Liver (tissue), 9 donors: ENCODE measurements around the gene DSTYK. TPM values are rescaled to one million over a fixed set of nuclear protein-coding genes. Genes with fewer than 3 reads are reported as not detected.

Experiments used
- DNase-seq: peaks from one replicate; pipeline ENCODE4 v3.0.0-alpha.2; 2017; ENCODE audit warnings: low spot score
- H3K27ac ChIP-seq, 2 donors: one replicate each; pipeline ENCODE4 v1.7.0; 2013; ENCODE audit warnings: inconsistent platforms in 2 of 2, low read length in 2 of 2, control low read depth in 1 of 2, low read depth in 1 of 2, mild to moderate bottlenecking in 1 of 2
- H3K27me3 ChIP-seq, 4 donors: one replicate each; pipeline versions ENCODE4 v1.6.1 to v1.7.0; 2013; ENCODE audit warnings: low read length in 3 of 4, inconsistent platforms in 1 of 4, mild to moderate bottlenecking in 1 of 4, moderate library complexity in 1 of 4; ENCODE audit not compliant: control insufficient read depth in 4 of 4, insufficient read depth in 4 of 4
- H3K36me3 ChIP-seq, 4 donors: one replicate each; pipeline versions ENCODE4 v1.6.1 to v1.7.0; 2013; ENCODE audit warnings: low read length in 3 of 4, mild to moderate bottlenecking in 3 of 4, low read depth in 1 of 4, moderate library complexity in 1 of 4; ENCODE audit not compliant: control insufficient read depth in 4 of 4, insufficient read depth in 3 of 4
- H3K4me1 ChIP-seq, 4 donors: one replicate each; pipeline versions ENCODE4 v1.6.1 to v1.7.0; 2013; ENCODE audit warnings: low read length in 3 of 4, mild to moderate bottlenecking in 3 of 4, moderate library complexity in 1 of 4; ENCODE audit not compliant: control insufficient read depth in 4 of 4, insufficient read depth in 4 of 4
- H3K4me3 ChIP-seq, 3 donors: one replicate each; pipeline versions ENCODE4 v1.6.1 to v1.7.0; 2013; ENCODE audit warnings: low read length in 3 of 3, control low read depth in 1 of 3, low read depth in 1 of 3, mild to moderate bottlenecking in 1 of 3
- H3K9ac ChIP-seq, 2 donors: one replicate each; pipeline ENCODE4 v1.7.0; 2013; ENCODE audit warnings: low read length in 2 of 2, mild to moderate bottlenecking in 2 of 2, moderate library complexity in 2 of 2, control low read depth in 1 of 2, low read depth in 1 of 2
- H3K9me3 ChIP-seq, 4 donors: one replicate each; pipeline versions ENCODE4 v1.6.1 to v1.7.0; 2013; ENCODE audit warnings: low read length in 3 of 4; ENCODE audit not compliant: control insufficient read depth in 4 of 4
- EGR1 ChIP-seq, 2 donors: IDR thresholded peaks; 2 replicates each; pipeline ENCODE4 v1.6.1; 2016 to 2018; ENCODE audit warnings: antibody characterized with exemption in 2 of 2, low read depth in 2 of 2
- FOXA1 ChIP-seq: IDR thresholded peaks from 2 replicates; pipeline ENCODE4 v1.6.1; 2016; ENCODE audit warnings: antibody characterized with exemption
- FOXA2 ChIP-seq: IDR thresholded peaks from 2 replicates; pipeline ENCODE4 v1.6.1; 2016; ENCODE audit warnings: antibody characterized with exemption
- GABPA ChIP-seq, 2 donors: IDR thresholded peaks in 1 of 2; conservative IDR thresholded peaks in 1 of 2; 2 replicates each; pipeline ENCODE4 v1.6.1; 2016; ENCODE audit warnings: antibody characterized with exemption in 2 of 2, mild to moderate bottlenecking in 1 of 2, moderate library complexity in 1 of 2
- HNF4A ChIP-seq, 2 donors: conservative IDR thresholded peaks; 2 replicates each; pipeline ENCODE4 v1.6.1; 2016; ENCODE audit warnings: antibody characterized with exemption in 2 of 2, mild to moderate bottlenecking in 2 of 2
- HNF4G ChIP-seq: IDR thresholded peaks from 2 replicates; pipeline ENCODE4 v1.6.1; 2016; ENCODE audit warnings: antibody characterized with exemption
- JUND ChIP-seq, 2 donors: IDR thresholded peaks; 2 replicates each; pipeline ENCODE4 v1.6.1; 2016; ENCODE audit warnings: antibody characterized with exemption in 2 of 2
- NR2F2 ChIP-seq: IDR thresholded peaks from 2 replicates; pipeline ENCODE4 v1.6.1; 2016; ENCODE audit warnings: antibody characterized with exemption
- RAD21 ChIP-seq, 2 donors: IDR thresholded peaks; 2 replicates each; pipeline ENCODE4 v1.6.1; 2016; ENCODE audit warnings: antibody characterized with exemption in 2 of 2, mild to moderate bottlenecking in 2 of 2
- RXRA ChIP-seq, 2 donors: IDR thresholded peaks; 2 replicates each; pipeline ENCODE4 v1.6.1; 2017 to 2018; ENCODE audit warnings: antibody characterized with exemption in 2 of 2, mild to moderate bottlenecking in 1 of 2
- SP1 ChIP-seq: IDR thresholded peaks from 2 replicates; pipeline ENCODE4 v1.6.1; 2018; ENCODE audit warnings: antibody characterized with exemption, mild to moderate bottlenecking
- YY1 ChIP-seq: IDR thresholded peaks from 2 replicates; pipeline ENCODE4 v1.6.1; 2016; ENCODE audit warnings: antibody characterized with exemption, mild to moderate bottlenecking
- WGBS: extraction: QIAGEN DNeasy Blood & Tissue Kit; methylation state at CpG from one replicate; pipeline ENCODE4 v1.1.7; 2013; 5-methylcytosine and 5-hydroxymethylcytosine counted together
- polyA plus RNA-seq, 2 donors: library from polyadenylated mRNA; stranded (reverse) in 1 of 2; unstranded in 1 of 2; fragments of 200-250 nt in 1 of 2; fragments of >200 nt in 1 of 2; fragmentation: Nextera tagmentation in 1 of 2; extraction: Ambion mirVana in 1 of 2; gene quantifications; one replicate each; pipeline versions ENCODE4 v1.2.1 to v1.2.3, GENCODE V29; 2013 to 2015
- total RNA-seq, 2 donors: library from RNA; depleted of rRNA; stranded (reverse); fragments of >200 nt; gene quantifications; one replicate each; pipeline ENCODE4 v1.2.3, GENCODE V29; 2014
- TF ChIP-seq, protein P1 (sequence below): IDR thresholded peaks from 2 replicates; pipeline ENCODE4 v1.6.1; 2016; ENCODE audit warnings: antibody characterized with exemption, mild to moderate bottlenecking
- TF ChIP-seq, protein P2 (sequence below): fragments of 150-350 bp; IDR thresholded peaks from 2 replicates; pipeline ENCODE4 v1.5.1; 2017; ENCODE audit warnings: improper control_type of control experiment, low read depth, low read length; ENCODE audit not compliant: missing input control
- TF ChIP-seq, protein P3 (sequence below): IDR thresholded peaks from 2 replicates; pipeline ENCODE4 v1.6.1; 2016; ENCODE audit warnings: antibody characterized with exemption
- TF ChIP-seq, protein P4 (sequence below): IDR thresholded peaks from 2 replicates; pipeline ENCODE4 v1.6.1; 2016; ENCODE audit warnings: antibody characterized with exemption
- TF ChIP-seq, protein P5 (sequence below): IDR thresholded peaks from 2 replicates; pipeline ENCODE4 v1.6.1; 2016; ENCODE audit warnings: antibody characterized with exemption
- donor health status: healthy.
- donor health status: healthy.
- donor health status: healthy.
- donor health status: healthy.
- donor health status: healthy.

The DSTYK gene
- total and polyA plus RNA-seq, 4 donors, result 1.5 to 9.9 (median 3.0) TPM

DNA sequence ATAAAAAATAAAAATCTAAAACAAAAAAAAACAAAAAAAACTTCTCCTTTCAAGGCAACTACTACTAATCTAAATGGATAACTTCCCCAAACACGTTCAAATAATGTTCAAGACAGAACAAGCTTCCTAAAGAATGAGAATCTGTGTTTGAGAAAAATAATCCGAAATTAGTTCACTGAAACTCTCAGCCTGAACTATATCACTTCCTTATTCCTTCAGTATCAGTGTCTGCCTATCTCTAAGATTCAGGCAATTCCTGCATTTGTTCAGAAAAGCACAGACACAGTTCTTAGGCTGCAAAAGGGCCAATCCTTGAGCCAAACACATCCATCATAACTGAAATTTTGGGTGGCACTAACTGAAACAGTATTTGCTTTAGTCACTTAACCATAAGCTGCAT, 22.4 kb downstream of the DSTYK start:
- H3K27ac ChIP-seq, result no peak overlapping the region
- WGBS, result 72% methylated on average over 2 of the region's 2 CpGs
- no peak for DNase-seq

DNA sequence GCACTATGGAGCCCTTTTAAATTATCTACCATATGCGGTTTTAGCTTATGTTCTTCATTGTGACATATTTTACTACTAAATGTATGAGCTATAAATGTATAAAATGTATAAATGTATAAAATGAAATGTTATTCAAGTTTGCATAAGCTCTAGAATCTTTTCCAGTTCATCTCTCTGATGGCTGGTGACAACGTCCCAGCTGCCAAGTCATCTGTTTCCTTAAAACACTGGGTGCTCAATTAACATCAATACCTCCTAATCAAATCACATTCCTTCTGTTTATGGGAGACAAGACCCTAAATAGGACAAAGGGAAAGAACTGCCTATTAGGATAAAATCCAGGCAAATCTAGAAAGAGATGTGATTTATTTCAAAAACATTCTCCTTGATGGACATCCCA, 22.9 kb downstream of the DSTYK start:
- Histone ChIP-seq H3K27ac (no peak overlapping the region), H3K36me3 (no peaks in the 10 kb centered on the region), H3K9ac (no peak overlapping the region), H3K4me1 (peaks cover 4 to 19% (median 10%) of the 10 kb centered on the region in 4 donors), H3K27me3 (no peaks in the 10 kb centered on the region), H3K9me3 (no peaks in the 10 kb centered on the region), H3K4me3 (no peak overlapping the region)
- TF ChIP-seq FOXA2 (no peak), EGR1 (IDR thresholded peaks at IDR 0.05; ENCODE audit: low read depth in 2 of 2) (no peak), FOXA1 (no peak), HNF4A (conservative IDR thresholded peaks at IDR 0.05) (no peak), NR2F2 (no peak), RAD21 (IDR thresholded peaks at IDR 0.05) (no peak), HNF4G (no peak), YY1 (no peak), RXRA (IDR thresholded peaks at IDR 0.05) (no peak), JUND (IDR thresholded peaks at IDR 0.05) (no peak), GABPA (IDR thresholded peaks at IDR 0.05 in 1 of 2, conservative IDR thresholded peaks at IDR 0.05 in 1 of 2) (no peak)
- TF ChIP-seq, protein P1, sequence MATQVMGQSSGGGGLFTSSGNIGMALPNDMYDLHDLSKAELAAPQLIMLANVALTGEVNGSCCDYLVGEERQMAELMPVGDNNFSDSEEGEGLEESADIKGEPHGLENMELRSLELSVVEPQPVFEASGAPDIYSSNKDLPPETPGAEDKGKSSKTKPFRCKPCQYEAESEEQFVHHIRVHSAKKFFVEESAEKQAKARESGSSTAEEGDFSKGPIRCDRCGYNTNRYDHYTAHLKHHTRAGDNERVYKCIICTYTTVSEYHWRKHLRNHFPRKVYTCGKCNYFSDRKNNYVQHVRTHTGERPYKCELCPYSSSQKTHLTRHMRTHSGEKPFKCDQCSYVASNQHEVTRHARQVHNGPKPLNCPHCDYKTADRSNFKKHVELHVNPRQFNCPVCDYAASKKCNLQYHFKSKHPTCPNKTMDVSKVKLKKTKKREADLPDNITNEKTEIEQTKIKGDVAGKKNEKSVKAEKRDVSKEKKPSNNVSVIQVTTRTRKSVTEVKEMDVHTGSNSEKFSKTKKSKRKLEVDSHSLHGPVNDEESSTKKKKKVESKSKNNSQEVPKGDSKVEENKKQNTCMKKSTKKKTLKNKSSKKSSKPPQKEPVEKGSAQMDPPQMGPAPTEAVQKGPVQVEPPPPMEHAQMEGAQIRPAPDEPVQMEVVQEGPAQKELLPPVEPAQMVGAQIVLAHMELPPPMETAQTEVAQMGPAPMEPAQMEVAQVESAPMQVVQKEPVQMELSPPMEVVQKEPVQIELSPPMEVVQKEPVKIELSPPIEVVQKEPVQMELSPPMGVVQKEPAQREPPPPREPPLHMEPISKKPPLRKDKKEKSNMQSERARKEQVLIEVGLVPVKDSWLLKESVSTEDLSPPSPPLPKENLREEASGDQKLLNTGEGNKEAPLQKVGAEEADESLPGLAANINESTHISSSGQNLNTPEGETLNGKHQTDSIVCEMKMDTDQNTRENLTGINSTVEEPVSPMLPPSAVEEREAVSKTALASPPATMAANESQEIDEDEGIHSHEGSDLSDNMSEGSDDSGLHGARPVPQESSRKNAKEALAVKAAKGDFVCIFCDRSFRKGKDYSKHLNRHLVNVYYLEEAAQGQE, result no peak
- TF ChIP-seq, protein P2, sequence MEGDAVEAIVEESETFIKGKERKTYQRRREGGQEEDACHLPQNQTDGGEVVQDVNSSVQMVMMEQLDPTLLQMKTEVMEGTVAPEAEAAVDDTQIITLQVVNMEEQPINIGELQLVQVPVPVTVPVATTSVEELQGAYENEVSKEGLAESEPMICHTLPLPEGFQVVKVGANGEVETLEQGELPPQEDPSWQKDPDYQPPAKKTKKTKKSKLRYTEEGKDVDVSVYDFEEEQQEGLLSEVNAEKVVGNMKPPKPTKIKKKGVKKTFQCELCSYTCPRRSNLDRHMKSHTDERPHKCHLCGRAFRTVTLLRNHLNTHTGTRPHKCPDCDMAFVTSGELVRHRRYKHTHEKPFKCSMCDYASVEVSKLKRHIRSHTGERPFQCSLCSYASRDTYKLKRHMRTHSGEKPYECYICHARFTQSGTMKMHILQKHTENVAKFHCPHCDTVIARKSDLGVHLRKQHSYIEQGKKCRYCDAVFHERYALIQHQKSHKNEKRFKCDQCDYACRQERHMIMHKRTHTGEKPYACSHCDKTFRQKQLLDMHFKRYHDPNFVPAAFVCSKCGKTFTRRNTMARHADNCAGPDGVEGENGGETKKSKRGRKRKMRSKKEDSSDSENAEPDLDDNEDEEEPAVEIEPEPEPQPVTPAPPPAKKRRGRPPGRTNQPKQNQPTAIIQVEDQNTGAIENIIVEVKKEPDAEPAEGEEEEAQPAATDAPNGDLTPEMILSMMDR, result no peak
- TF ChIP-seq, protein P3, sequence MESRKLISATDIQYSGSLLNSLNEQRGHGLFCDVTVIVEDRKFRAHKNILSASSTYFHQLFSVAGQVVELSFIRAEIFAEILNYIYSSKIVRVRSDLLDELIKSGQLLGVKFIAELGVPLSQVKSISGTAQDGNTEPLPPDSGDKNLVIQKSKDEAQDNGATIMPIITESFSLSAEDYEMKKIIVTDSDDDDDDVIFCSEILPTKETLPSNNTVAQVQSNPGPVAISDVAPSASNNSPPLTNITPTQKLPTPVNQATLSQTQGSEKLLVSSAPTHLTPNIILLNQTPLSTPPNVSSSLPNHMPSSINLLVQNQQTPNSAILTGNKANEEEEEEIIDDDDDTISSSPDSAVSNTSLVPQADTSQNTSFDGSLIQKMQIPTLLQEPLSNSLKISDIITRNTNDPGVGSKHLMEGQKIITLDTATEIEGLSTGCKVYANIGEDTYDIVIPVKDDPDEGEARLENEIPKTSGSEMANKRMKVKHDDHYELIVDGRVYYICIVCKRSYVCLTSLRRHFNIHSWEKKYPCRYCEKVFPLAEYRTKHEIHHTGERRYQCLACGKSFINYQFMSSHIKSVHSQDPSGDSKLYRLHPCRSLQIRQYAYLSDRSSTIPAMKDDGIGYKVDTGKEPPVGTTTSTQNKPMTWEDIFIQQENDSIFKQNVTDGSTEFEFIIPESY, result no peak
- TF ChIP-seq, protein P4, sequence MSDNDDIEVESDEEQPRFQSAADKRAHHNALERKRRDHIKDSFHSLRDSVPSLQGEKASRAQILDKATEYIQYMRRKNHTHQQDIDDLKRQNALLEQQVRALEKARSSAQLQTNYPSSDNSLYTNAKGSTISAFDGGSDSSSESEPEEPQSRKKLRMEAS, result no peak
- no peak for DNase-seq
- WGBS, result 93% methylated on average over 2 of the region's 2 CpGs

More for the DNA sequence above, 22.4 kb downstream of the DSTYK start:
- H3K36me3 ChIP-seq, result no peaks in the 10 kb centered on the region
- no peaks in the 10 kb centered on the region for H3K9me3 ChIP-seq
- H3K4me1 ChIP-seq, result peaks cover 4 to 19% (median 10%) of the 10 kb centered on the region in 4 donors
- H3K9ac ChIP-seq, result no peak overlapping the region
- no peaks in the 10 kb centered on the region for H3K27me3 ChIP-seq
- no peak overlapping the region for H3K4me3 ChIP-seq
- no peak for TF ChIP-seq RAD21 (IDR thresholded peaks at IDR 0.05)
- no peak for TF ChIP-seq FOXA1
- TF ChIP-seq HNF4A (conservative IDR thresholded peaks at IDR 0.05), result no peak
- TF ChIP-seq, protein P2, result no peak
- TF ChIP-seq YY1, result no peak
- TF ChIP-seq SP1, result no peak
- TF ChIP-seq, protein P5, sequence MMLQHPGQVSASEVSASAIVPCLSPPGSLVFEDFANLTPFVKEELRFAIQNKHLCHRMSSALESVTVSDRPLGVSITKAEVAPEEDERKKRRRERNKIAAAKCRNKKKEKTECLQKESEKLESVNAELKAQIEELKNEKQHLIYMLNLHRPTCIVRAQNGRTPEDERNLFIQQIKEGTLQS, result no peak
- TF ChIP-seq EGR1 (IDR thresholded peaks at IDR 0.05; ENCODE audit: low read depth in 2 of 2), result no peak
- TF ChIP-seq FOXA2, result no peak
- no peak for TF ChIP-seq NR2F2
